ENCODE measurements around the gene TPRKB. TPM values are rescaled to one million over a fixed set of nuclear protein-coding genes. Genes with fewer than 3 reads are reported as not detected.
"Not testable (repeated sequence)": the region's sequence is repeated elsewhere in the genome, so short reads cannot be mapped to it uniquely, and the experiment has no call there.

Gene TPRKB
- total RNA-seq, 2 donors from 2014 or later: 18.9 to 26.5 TPM

DNA sequence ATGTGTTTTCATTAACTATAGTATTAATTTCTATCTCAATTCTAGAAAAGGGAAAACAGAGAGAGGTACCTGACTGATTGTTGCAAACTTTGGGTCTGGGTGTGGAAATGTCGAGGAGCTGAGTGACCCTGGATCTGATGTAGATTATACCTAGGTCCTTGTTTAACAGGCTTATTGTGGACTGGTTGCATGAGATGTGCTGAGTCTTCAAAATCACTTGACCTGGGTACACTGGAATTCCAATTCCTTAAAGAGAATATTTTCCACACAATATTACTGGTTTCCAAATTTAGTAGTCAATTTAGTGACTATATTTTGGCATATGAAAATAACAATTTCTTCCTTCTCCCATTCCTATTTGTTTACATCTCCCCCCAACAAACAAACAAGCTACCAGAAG lies 29.2 kb upstream of the TPRKB start:
- ATAC-seq (ENCODE audit: insufficient number of reproducible peaks, low FRiP score, low read depth) (no peak), DNase-seq (ENCODE audit: low spot score) (no peak)
- Histone ChIP-seq H3K27ac (no peak overlapping the region), H3K36me3 (peaks cover 34% of the 10 kb centered on the region), H3K9me3 (no peaks in the 10 kb centered on the region), H3K4me3 (no peak overlapping the region), H3K27me3 (replicated peaks; ENCODE audit: insufficient read depth) (no peaks in the 10 kb centered on the region), H3K4me1 (ENCODE audit: control insufficient read depth in 1 of 2, low read depth in 2 of 2) (no peaks in the 10 kb centered on the region)
- TF ChIP-seq, protein P1, sequence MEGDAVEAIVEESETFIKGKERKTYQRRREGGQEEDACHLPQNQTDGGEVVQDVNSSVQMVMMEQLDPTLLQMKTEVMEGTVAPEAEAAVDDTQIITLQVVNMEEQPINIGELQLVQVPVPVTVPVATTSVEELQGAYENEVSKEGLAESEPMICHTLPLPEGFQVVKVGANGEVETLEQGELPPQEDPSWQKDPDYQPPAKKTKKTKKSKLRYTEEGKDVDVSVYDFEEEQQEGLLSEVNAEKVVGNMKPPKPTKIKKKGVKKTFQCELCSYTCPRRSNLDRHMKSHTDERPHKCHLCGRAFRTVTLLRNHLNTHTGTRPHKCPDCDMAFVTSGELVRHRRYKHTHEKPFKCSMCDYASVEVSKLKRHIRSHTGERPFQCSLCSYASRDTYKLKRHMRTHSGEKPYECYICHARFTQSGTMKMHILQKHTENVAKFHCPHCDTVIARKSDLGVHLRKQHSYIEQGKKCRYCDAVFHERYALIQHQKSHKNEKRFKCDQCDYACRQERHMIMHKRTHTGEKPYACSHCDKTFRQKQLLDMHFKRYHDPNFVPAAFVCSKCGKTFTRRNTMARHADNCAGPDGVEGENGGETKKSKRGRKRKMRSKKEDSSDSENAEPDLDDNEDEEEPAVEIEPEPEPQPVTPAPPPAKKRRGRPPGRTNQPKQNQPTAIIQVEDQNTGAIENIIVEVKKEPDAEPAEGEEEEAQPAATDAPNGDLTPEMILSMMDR (IDR thresholded peaks at IDR 0.05): no peak

DNA sequence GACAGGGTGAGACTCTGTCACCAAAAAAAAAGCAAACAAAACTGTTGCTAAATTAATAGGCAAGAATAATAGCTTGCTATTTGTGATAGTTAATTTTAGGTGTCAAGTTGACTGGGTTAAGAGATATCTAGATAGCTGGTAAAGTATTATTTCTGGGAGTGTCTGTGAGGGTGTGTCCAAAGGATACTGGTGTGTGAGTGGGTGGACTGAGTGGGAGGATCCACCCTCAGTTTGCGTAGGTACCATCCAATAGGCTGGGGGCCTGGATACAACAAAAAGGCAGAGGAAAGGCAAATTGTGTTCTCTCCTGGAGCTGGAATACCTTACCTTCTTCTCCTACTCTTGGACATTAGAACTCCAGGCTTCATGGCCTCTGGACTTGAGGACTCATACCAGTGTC lies 27.8 kb upstream of the TPRKB start:
- Histone ChIP-seq H3K27ac (no peak overlapping the region), H3K36me3 (peaks cover 42% of the 10 kb centered on the region), H3K27me3 (replicated peaks; ENCODE audit: insufficient read depth) (no peaks in the 10 kb centered on the region), H3K4me3 (no peak overlapping the region), H3K4me1 (ENCODE audit: control insufficient read depth in 1 of 2, low read depth in 2 of 2) (peaks cover 0 to 4% of the 10 kb centered on the region in 2 donors), H3K9me3 (no peaks in the 10 kb centered on the region)
- DNase-seq (ENCODE audit: low spot score): no peak
- ATAC-seq (ENCODE audit: insufficient number of reproducible peaks, low FRiP score, low read depth): no peak
- TF ChIP-seq, protein P1 (IDR thresholded peaks at IDR 0.05): no peak

DNA sequence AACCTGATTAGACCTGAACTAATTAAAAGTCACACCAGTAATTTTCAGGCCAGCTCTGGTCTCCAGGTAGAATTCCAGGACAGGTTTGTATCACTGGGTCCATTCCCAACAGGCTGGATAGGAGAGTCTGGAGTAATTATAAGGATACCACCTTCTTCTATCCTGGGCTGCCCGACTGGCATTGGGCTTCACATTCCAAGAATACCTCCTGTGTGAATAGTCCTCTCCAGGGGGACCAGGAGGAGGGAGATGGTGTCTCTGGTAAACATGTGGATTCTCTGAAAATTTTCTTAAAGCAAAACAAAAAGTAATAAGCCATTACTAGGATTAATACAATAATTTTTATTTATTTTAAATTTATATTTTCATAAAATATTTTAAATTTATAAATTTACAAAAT lies 25.4 kb upstream of the TPRKB start:
- TF ChIP-seq, protein P1 (IDR thresholded peaks at IDR 0.05): no peak
- Histone ChIP-seq H3K4me1 (ENCODE audit: control insufficient read depth in 1 of 2, low read depth in 2 of 2) (peaks cover 0 to 12% of the 10 kb centered on the region in 2 donors), H3K4me3 (no peak overlapping the region), H3K27me3 (replicated peaks; ENCODE audit: insufficient read depth) (no peaks in the 10 kb centered on the region), H3K27ac (no peak overlapping the region), H3K9me3 (no peaks in the 10 kb centered on the region), H3K36me3 (peaks cover 32% of the 10 kb centered on the region)
- DNase-seq (ENCODE audit: low spot score) (no peak), ATAC-seq (ENCODE audit: insufficient number of reproducible peaks, low FRiP score, low read depth) (no peak)

DNA sequence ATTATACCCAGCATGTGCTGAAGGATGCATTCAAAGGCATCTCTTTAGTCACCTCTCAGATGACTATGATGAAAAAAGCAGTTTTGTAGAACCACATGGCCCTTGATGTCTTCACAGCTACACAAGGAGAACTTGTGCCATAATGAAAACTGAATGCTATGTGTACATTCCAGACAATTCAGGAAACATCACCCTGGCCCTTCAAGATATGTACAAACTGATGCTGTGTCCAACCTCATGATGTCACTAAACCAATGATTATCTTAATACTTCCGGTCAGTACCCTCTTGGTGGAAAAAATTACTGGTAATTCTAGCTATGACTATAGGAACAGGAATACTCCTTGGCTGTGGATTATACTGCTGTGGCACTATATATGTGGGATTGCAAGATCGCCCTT lies 22.8 kb upstream of the TPRKB start:
- Histone ChIP-seq H3K9me3 (no peaks in the 10 kb centered on the region), H3K27me3 (replicated peaks; ENCODE audit: insufficient read depth) (no peaks in the 10 kb centered on the region), H3K36me3 (peaks cover 15% of the 10 kb centered on the region), H3K4me3 (no peak overlapping the region), H3K4me1 (ENCODE audit: control insufficient read depth in 1 of 2, low read depth in 2 of 2) (peaks cover 0 to 12% of the 10 kb centered on the region in 2 donors), H3K27ac (no peak overlapping the region)
- DNase-seq (ENCODE audit: low spot score) (no peak), ATAC-seq (ENCODE audit: insufficient number of reproducible peaks, low FRiP score, low read depth) (no peak)
- TF ChIP-seq, protein P1 (IDR thresholded peaks at IDR 0.05): no peak

DNA sequence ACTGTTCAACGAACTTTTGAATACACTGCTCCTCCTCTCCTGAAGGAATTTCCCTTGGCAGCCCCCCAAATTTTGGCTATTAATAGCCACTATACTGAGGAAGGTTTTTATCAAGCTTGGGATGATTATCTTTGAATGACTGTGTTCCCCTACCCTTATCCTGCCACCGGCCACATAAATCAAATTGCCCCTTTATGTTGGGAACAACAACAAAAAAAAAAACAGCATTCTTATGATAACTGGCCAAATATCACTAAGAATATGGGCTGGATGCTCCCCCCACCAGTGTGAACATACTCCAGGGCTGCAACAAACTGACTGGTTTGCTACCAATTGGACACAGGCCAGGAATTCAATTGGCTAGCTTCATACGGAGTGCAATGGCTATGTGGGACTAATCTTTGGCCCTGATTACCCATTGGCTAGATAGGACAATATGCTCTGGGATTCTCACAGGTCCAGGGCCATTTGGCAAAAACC lies 22.2 kb upstream of the TPRKB start:
- H3K27ac ChIP-seq: no peak overlapping the region
- DNase-seq (ENCODE audit: low spot score) (no peak), ATAC-seq (ENCODE audit: insufficient number of reproducible peaks, low FRiP score, low read depth) (no peak)
- no peak overlapping the region for H3K4me3 ChIP-seq
- TF ChIP-seq, protein P1 (IDR thresholded peaks at IDR 0.05): no peak
- H3K4me1 ChIP-seq (ENCODE audit: control insufficient read depth in 1 of 2, low read depth in 2 of 2): peaks cover 0 to 12% of the 10 kb centered on the region in 2 donors
- H3K27me3 ChIP-seq (replicated peaks; ENCODE audit: insufficient read depth): no peaks in the 10 kb centered on the region
- H3K9me3 ChIP-seq: no peaks in the 10 kb centered on the region
- H3K36me3 ChIP-seq: peaks cover 9% of the 10 kb centered on the region

DNA sequence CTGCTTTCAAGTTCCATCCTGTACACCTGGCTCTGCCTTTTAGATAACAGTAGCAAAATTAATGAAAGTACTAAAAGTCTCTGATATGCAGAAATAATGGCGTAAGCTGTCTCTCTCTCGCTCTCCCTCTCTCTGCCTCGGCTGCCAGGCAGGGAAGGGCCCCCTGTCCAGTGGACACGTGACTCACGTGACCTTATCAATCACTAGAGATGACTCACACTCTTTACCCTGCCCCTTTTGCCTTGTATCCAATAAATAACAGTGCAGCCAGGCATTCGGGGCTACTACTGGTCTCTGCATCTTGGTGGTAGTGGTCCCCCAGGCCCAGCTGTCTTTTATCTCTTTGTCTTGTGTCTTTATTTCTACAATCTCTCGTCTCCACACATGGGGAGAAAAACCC lies 17.2 kb upstream of the TPRKB start:
- peaks cover 11% of the 10 kb centered on the region for H3K36me3 ChIP-seq
- DNase-seq (ENCODE audit: low spot score); ATAC-seq (ENCODE audit: insufficient number of reproducible peaks, low FRiP score, low read depth): not testable (repeated sequence)

More for the DNA sequence above, 17.2 kb upstream of the TPRKB start:
- H3K4me3 ChIP-seq; H3K27ac ChIP-seq; H3K27me3 ChIP-seq (replicated peaks; ENCODE audit: insufficient read depth); H3K9me3 ChIP-seq; H3K4me1 ChIP-seq (ENCODE audit: control insufficient read depth in 1 of 2, low read depth in 2 of 2): not testable (repeated sequence)

All from thoracic aorta (tissue), 2 donors.